ENCODE data around the gene TRUB2.
A peak's percentile ranks its signal among the peaks of the same experiment; 100 is the strongest.

TRUB2 gene

GRCh38 chr9:128322404-128323211, at the start of gene TRUB2, which contains the start of gene COQ4:
TSS of gene TRUB2 (minus strand) at chr9:128322447. CDS start at chr9:128322408, 39 bp downstream.
TSS of gene COQ4 (plus strand) at chr9:128322839. CDS start at chr9:128322859, 20 bp downstream.
- DNase-seq (ENCODE audit: low spot score) = peak; percentile 94
- no peak for FAIRE-seq

- DNase-seq (ENCODE audit: low spot score) = no peak
- FAIRE-seq = no peak
Measured at GRCh38 chr9:128371630-128372117, 49.4 kb upstream of the TRUB2 start.

- no peak for FAIRE-seq
- DNase-seq (ENCODE audit: low spot score) = peak; percentile 98
Measured at GRCh38 chr9:128370752-128371629, 48.7 kb upstream of the TRUB2 start, which contains the start of gene URM1. TSS of gene URM1 (plus strand) at chr9:128371374. CDS start at chr9:128371381, 7 bp downstream.

- DNase-seq (ENCODE audit: low spot score) (peak; percentile 11), FAIRE-seq (no peak)
Measured at GRCh38 chr9:128370367-128370751, 48.1 kb upstream of the TRUB2 start.

GRCh38 chr9:128369024-128369706, 46.9 kb upstream of the TRUB2 start:
- FAIRE-seq = no peak

GRCh38 chr9:128365525-128365924, 43.3 kb upstream of the TRUB2 start:
- DNase-seq (ENCODE audit: low spot score) (no peak), FAIRE-seq (no peak)

More at GRCh38 chr9:128369024-128369706, 46.9 kb upstream of the TRUB2 start:
- no peak for DNase-seq (ENCODE audit: low spot score)

GRCh38 chr9:128362774-128363173, 40.5 kb upstream of the TRUB2 start:
- DNase-seq (ENCODE audit: low spot score) (no peak), FAIRE-seq (no peak)

GRCh38 chr9:128361986-128362646, 39.9 kb upstream of the TRUB2 start:
- FAIRE-seq = peak; percentile 42
- peak; percentile 85 for DNase-seq (ENCODE audit: low spot score)

GRCh38 chr9:128361296-128361985, 39.2 kb upstream of the TRUB2 start:
- no peak for DNase-seq (ENCODE audit: low spot score)
- FAIRE-seq = no peak

GRCh38 chr9:128360826-128361225, 38.6 kb upstream of the TRUB2 start:
- FAIRE-seq (no peak), DNase-seq (ENCODE audit: low spot score) (no peak)

GRCh38 chr9:128358861-128359260, 36.6 kb upstream of the TRUB2 start:
- FAIRE-seq = no peak
- no peak for DNase-seq (ENCODE audit: low spot score)

GRCh38 chr9:128358090-128358489, 35.8 kb upstream of the TRUB2 start:
- DNase-seq (ENCODE audit: low spot score) (no peak), FAIRE-seq (no peak)

GRCh38 chr9:128355451-128355850, 33.2 kb upstream of the TRUB2 start:
- no peak for DNase-seq (ENCODE audit: low spot score)
- no peak for FAIRE-seq

- FAIRE-seq (no peak), DNase-seq (ENCODE audit: low spot score) (no peak)
Measured at GRCh38 chr9:128349772-128350171, 27.5 kb upstream of the TRUB2 start.

- DNase-seq (ENCODE audit: low spot score) (no peak), FAIRE-seq (no peak)
Measured at GRCh38 chr9:128349125-128349524, 26.9 kb upstream of the TRUB2 start.

GRCh38 chr9:128344931-128345605, 22.8 kb upstream of the TRUB2 start:
- DNase-seq (ENCODE audit: low spot score) (no peak), FAIRE-seq (no peak)

GRCh38 chr9:128343855-128344254, 21.6 kb upstream of the TRUB2 start:
- FAIRE-seq (no peak), DNase-seq (ENCODE audit: low spot score) (no peak)

GRCh38 chr9:128342971-128343680, 20.9 kb upstream of the TRUB2 start:
- FAIRE-seq (no peak), DNase-seq (ENCODE audit: low spot score) (no peak)

- FAIRE-seq (no peak), DNase-seq (ENCODE audit: low spot score) (peak; percentile 84)
Measured at GRCh38 chr9:128341435-128341849, 19.2 kb upstream of the TRUB2 start.
